Measurements from ENCODE around the gene OSBPL6. TPM values are rescaled to one million over a fixed set of nuclear protein-coding genes. Genes with fewer than 3 reads are reported as not detected.
A peak's percentile ranks its signal among the peaks of the same experiment; 100 is the strongest.
"Not testable (repeated sequence)": the region's sequence is repeated elsewhere in the genome, so short reads cannot be mapped to it uniquely, and the experiment has no call there.

Gene OSBPL6
- total RNA-seq, 2 experiments from 2014 or later, result 2.5 to 3.3 TPM

DNA sequence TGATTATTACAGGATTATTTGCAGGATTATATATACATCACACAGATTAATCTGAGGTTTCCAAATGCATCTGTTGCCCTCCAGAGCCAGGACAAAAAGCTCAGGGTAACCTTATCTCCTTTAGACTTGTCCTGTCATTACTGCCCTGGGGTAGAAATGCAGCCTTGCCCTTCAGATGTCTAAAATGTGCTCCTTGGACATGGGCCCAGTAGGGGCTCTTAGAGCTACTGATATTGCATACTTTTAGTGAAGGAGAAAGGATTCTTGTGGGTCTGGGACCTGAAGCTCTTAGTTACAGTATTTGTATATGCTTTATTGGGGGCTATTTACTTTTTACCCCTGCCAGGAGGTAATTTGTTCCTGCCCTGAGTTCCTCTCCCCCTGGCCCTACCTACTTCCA, 200.5 kb downstream of the OSBPL6 start:
- DNase-seq (no peak), ATAC-seq (no peak)
- intact Hi-C loops (cut with DNase I, micrococcal nuclease), result loop anchor here in 1 of 2 experiments (5.0 kb wide), 2 partner anchors 517 to 732 kb away; no protein-coding TSS in a partner anchor
- CTCF ChIA-PET, result interaction anchor here (0.9 to 7.0 kb wide), 9 partner anchors 9 to 283 kb away, joined by 3 to 91 read pairs (median 5); partner anchors contain the start of gene RBM45
- H3K36me3 Mint-ChIP-seq (ENCODE audit: low read depth), result no peaks in the 10 kb centered on the region
- H3K4me3 Mint-ChIP-seq, result no peak overlapping the region
- no peaks in the 10 kb centered on the region for H3K9me3 Mint-ChIP-seq (ENCODE audit: low read depth)
- no peaks in the 10 kb centered on the region for H3K4me1 Mint-ChIP-seq
- POLR2A ChIA-PET, result interaction anchor here (0.6 kb wide), 1 partner anchor 76 kb away, joined by 3 read pairs; no protein-coding TSS in a partner anchor
- H3K27me3 Mint-ChIP-seq, result no peaks in the 10 kb centered on the region
- H3K27ac Mint-ChIP-seq, result no peak overlapping the region

DNA sequence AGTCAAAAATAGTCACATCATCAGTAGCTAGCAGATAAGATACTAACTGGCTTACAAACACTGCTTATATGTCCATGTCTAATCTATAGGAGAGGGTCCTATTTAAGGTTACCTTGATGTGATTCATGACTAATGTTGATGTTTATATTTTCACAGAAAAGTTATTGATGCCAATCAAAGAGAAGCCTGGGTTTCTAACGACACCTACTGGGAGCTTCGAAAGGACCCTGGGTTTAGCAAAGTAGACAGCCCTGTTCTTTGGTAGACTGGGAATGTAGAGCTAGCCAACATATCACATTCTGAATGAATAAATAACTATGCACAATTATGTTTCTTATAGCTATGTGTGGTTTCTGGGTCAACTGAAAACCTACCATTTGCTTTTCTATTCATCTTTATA, 201.0 kb downstream of the OSBPL6 start:
- DNase-seq (no peak), ATAC-seq (no peak)
- no peaks in the 10 kb centered on the region for H3K4me1 Mint-ChIP-seq
- intact Hi-C loops (cut with DNase I, micrococcal nuclease), result loop anchor here in 1 of 2 experiments (5.0 kb wide), 2 partner anchors 517 to 732 kb away; no protein-coding TSS in a partner anchor
- ChIA-PET CTCF (interaction anchor here (1.2 to 7.0 kb wide), 7 partner anchors 9 to 283 kb away, joined by 4 to 91 read pairs (median 7); partner anchors contain the start of gene RBM45), POLR2A (interaction anchor here (0.6 kb wide), 2 partner anchors 11 to 76 kb away, joined by 3 to 4 read pairs; no protein-coding TSS in a partner anchor)
- no peak overlapping the region for H3K4me3 Mint-ChIP-seq
- no peaks in the 10 kb centered on the region for H3K27me3 Mint-ChIP-seq
- no peaks in the 10 kb centered on the region for H3K36me3 Mint-ChIP-seq (ENCODE audit: low read depth)
- H3K27ac Mint-ChIP-seq, result no peak overlapping the region
- H3K9me3 Mint-ChIP-seq (ENCODE audit: low read depth), result no peaks in the 10 kb centered on the region

DNA sequence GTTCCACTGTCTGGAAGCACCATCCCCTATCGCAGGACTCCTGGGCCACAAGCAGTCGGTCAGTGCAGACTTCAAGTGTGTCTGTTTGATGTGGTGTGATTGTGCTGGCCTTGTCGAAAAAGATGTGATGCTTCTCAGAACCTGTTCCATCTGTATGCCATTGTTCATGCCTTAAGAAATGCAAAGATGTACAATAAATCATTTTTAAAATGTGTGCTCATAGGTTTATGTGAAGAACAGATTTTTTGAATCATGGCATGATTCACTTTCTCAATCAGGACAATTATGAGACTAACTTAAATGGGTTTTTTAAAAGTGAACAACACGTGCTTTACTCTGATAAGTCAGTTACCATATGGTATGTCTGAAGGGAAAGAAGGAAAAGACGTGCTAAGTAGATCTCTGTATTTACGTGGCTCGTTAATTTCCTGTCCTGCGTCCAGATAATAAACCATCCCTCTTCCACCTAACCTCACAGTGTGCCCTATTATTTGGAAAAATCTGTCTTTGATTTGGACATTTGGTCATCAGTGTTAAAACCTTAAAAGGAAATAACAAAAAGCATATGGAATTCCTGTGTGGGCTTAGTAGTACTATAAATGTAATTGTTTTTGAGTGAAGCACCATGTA, 201.7 kb downstream of the OSBPL6 start:
- Mint-ChIP-seq H3K9me3 (ENCODE audit: low read depth) (no peaks in the 10 kb centered on the region), H3K4me1 (no peaks in the 10 kb centered on the region), H3K27ac (no peak overlapping the region), H3K36me3 (ENCODE audit: low read depth) (no peaks in the 10 kb centered on the region), H3K4me3 (no peak overlapping the region), H3K27me3 (no peaks in the 10 kb centered on the region)
- ChIA-PET POLR2A (interaction anchor here (0.6 kb wide), 1 partner anchor 10 kb away, joined by 4 read pairs; no protein-coding TSS in a partner anchor), CTCF (interaction anchor here (1.2 to 7.0 kb wide), 8 partner anchors 9 to 290 kb away, joined by 3 to 91 read pairs (median 6); partner anchors contain the start of gene RBM45)
- DNase-seq, result no peak
- intact Hi-C loops (cut with DNase I, micrococcal nuclease), result loop anchor here in 1 of 2 experiments (5.0 kb wide), 2 partner anchors 516 to 731 kb away; no protein-coding TSS in a partner anchor
- ATAC-seq, result no peak

DNA sequence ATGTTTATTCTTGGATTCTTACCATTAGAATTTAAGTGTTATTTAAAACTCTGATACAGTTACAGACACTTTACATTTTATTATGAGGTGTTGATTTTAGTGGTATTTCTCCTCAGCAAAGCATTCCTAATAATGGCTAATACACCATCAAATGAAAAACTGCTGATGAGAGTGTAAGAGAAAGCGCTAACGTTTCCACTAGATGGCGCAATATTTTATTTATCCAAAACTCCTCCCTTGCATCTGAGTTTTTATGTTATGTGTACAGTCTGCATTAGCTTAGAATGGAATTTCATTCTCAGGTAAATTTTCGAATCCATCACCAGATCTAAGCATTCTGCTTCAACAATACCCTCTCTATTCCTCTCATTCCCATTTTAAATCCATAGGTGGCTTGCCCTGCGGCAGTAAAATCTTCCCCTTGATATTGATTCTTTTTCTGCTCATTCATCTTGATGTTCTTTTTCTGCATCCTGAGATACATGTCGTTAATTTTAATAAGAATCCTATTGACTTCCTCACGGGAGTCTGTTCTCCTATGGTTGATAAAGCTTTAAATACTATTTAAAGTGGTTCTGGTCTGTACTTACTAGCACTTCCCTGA, 202.8 kb downstream of the OSBPL6 start:
- DNase-seq (no peak), ATAC-seq (peak; percentile 65)
- no peaks in the 10 kb centered on the region for H3K36me3 Mint-ChIP-seq (ENCODE audit: low read depth)
- CTCF ChIA-PET, result interaction anchor here (0.6 to 7.0 kb wide), 13 partner anchors 8 to 772 kb away, joined by 3 to 91 read pairs (median 3); no protein-coding TSS in a partner anchor
- POLR2A ChIA-PET, result no interaction called here
- intact Hi-C loops (cut with DNase I, micrococcal nuclease), result loop anchor here (1.0 to 5.0 kb wide), 4 partner anchors 17 to 730 kb away; no protein-coding TSS in a partner anchor
- no peak overlapping the region for H3K27ac Mint-ChIP-seq
- H3K4me1 Mint-ChIP-seq, result no peaks in the 10 kb centered on the region
- H3K27me3 Mint-ChIP-seq, result no peaks in the 10 kb centered on the region
- no peak overlapping the region for H3K4me3 Mint-ChIP-seq
- H3K9me3 Mint-ChIP-seq (ENCODE audit: low read depth), result no peaks in the 10 kb centered on the region

DNA sequence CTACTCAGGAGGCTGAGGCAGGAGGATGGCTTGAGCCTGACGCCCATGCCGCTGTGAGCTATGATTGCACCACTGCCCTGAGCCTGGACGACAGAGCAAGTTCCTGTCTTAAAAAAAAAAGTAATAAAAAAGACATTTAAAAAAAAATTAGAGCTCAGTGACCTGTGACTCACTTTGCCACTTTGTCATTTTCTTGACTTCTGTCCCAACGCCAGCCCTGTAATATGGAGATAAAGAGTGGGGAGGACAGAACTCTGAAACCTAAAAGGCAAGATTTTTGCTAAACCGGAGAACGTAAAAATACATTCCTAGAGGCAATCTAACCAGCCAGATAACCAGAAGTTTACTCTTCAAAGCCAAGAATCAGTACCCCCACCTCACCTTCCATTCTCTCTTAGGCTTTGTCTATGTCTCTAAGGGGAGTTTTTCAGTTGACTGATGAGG, 207.7 kb downstream of the OSBPL6 start:
- H3K9me3 Mint-ChIP-seq (ENCODE audit: low read depth), result no peaks in the 10 kb centered on the region
- H3K27ac Mint-ChIP-seq, result no peak overlapping the region
- no peaks in the 10 kb centered on the region for H3K36me3 Mint-ChIP-seq (ENCODE audit: low read depth)
- DNase-seq, result no peak
- H3K4me1 Mint-ChIP-seq, result peaks cover 10% of the 10 kb centered on the region
- no peak for ATAC-seq
- H3K4me3 Mint-ChIP-seq, result no peak overlapping the region
- peaks cover 2% of the 10 kb centered on the region for H3K27me3 Mint-ChIP-seq
- POLR2A ChIA-PET, result no interaction called here
- intact Hi-C loops (cut with DNase I, micrococcal nuclease), result no loop called here
- CTCF ChIA-PET, result interaction anchor here (5.6 kb wide), 1 partner anchor 12 kb away, joined by 49 read pairs; no protein-coding TSS in a partner anchor

GRCh38 chr2:178403671-178404306, 209.5 kb downstream of the OSBPL6 start:
- Mint-ChIP-seq H3K4me3 (no peak overlapping the region), H3K9me3 (ENCODE audit: low read depth) (no peaks in the 10 kb centered on the region), H3K27me3 (peaks cover 2% of the 10 kb centered on the region), H3K36me3 (ENCODE audit: low read depth) (no peaks in the 10 kb centered on the region), H3K4me1 (peaks cover 10% of the 10 kb centered on the region), H3K27ac (no peak overlapping the region)
- ATAC-seq, result peak; percentile 51
- DNase-seq, result no peak
- ChIA-PET CTCF (interaction anchor here (2.8 to 5.6 kb wide), 2 partner anchors 10 to 16 kb away, joined by 13 to 49 read pairs; no protein-coding TSS in a partner anchor), POLR2A (no interaction called here)
- intact Hi-C loops (cut with DNase I, micrococcal nuclease), result no loop called here

DNA sequence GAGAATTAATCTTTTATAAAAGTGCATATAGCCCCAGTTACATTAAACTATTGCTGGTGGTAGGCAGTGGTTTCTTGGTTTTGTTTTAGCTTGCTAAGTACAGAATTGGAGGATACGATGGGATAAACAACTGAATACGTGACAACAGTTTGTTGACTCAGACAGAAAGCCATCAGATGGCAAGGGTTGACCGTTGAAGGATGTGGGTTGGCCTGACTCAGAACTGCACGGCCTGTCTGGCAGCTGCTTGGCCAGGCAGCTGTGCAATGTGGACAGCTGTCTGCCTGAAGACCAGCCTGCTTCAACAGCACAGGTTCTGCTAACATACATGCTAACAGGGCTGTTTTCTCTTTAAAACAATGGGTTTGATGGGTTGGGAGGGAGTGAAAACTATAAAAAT, 210.1 kb downstream of the OSBPL6 start:
- no peaks in the 10 kb centered on the region for H3K9me3 Mint-ChIP-seq (ENCODE audit: low read depth)
- peaks cover 2% of the 10 kb centered on the region for H3K27me3 Mint-ChIP-seq
- ATAC-seq (peak; percentile 78), DNase-seq (peak; percentile 37)
- no peaks in the 10 kb centered on the region for H3K36me3 Mint-ChIP-seq (ENCODE audit: low read depth)
- ChIA-PET CTCF (interaction anchor here (0.6 to 5.6 kb wide), 4 partner anchors 9 to 211 kb away, joined by 3 to 49 read pairs (median 9); no protein-coding TSS in a partner anchor), POLR2A (no interaction called here)
- no peak overlapping the region for H3K4me3 Mint-ChIP-seq
- intact Hi-C loops (cut with DNase I, micrococcal nuclease), result no loop called here
- no peak overlapping the region for H3K27ac Mint-ChIP-seq
- H3K4me1 Mint-ChIP-seq, result peaks cover 10% of the 10 kb centered on the region

DNA sequence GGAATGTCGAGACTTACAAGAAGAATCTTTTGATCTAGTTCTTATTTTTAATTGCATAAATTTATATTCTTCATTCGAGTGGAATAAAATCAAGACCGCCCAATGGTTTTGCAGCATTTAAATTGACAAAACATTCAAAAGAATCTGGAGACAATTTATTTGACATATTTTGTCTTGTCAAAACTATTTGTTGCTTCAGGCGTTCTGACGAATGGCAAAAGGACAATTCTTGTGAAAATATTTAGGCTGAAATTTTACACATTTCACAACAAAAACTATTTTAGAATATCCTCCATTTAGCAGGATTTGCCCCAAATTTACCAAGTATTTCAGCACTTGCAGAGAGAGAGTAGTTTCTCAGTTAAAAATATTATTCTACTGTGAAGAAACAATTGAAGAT, 214.9 kb downstream of the OSBPL6 start:
- DNase-seq (no peak), ATAC-seq (no peak)
- POLR2A ChIA-PET, result no interaction called here
- Mint-ChIP-seq H3K36me3 (ENCODE audit: low read depth) (no peaks in the 10 kb centered on the region), H3K27ac (no peak overlapping the region), H3K4me3 (no peak overlapping the region), H3K27me3 (no peaks in the 10 kb centered on the region), H3K9me3 (ENCODE audit: low read depth) (no peaks in the 10 kb centered on the region), H3K4me1 (peaks cover 6% of the 10 kb centered on the region)
- CTCF ChIA-PET, result interaction anchor here (1.5 kb wide), 1 partner anchor 9 kb away, joined by 4 read pairs; no protein-coding TSS in a partner anchor
- intact Hi-C loops (cut with DNase I, micrococcal nuclease), result no loop called here

GRCh38 chr2:178412047-178412446, 217.7 kb downstream of the OSBPL6 start:
- Mint-ChIP-seq H3K27ac (no peak overlapping the region), H3K4me1 (peaks cover 11% of the 10 kb centered on the region), H3K4me3 (no peak overlapping the region), H3K9me3 (ENCODE audit: low read depth) (no peaks in the 10 kb centered on the region), H3K36me3 (ENCODE audit: low read depth) (no peaks in the 10 kb centered on the region), H3K27me3 (no peaks in the 10 kb centered on the region)
- CTCF ChIA-PET, result interaction anchor here (0.7 to 5.9 kb wide), 5 partner anchors 8 to 933 kb away, joined by 4 to 91 read pairs (median 44); partner anchors contain the start of gene RBM45
- ATAC-seq (no peak), DNase-seq (no peak)
- POLR2A ChIA-PET, result interaction anchor here (0.6 kb wide), 1 partner anchor 39 kb away, joined by 3 read pairs; the partner anchor contains the start of gene PRKRA
- intact Hi-C loops (cut with DNase I, micrococcal nuclease), result loop anchor here (5.0 to 10.0 kb wide), 4 partner anchors 110 to 797 kb away; partner anchors contain the start of gene OSBPL6 (in 1 of the 2)

DNA sequence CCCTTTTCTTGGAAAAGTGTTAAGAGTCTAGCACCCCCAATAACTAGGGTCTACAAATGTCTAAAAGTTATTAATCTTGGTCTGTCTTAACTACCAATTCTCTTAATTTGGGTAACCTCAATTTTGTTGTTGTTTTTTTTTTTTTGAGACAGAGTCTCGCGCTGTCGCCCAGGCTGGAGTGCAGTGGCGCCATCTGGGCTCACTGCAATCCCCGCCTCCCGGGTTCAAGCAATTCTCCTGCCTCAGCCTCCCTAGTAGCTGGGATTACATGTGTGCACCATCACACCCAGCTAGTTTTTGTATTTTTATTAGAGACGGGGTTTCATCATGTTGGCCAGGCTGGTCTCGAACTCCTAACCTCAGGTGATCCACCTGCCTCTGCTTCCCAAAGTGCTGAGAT, 218.1 kb downstream of the OSBPL6 start:
- DNase-seq; POLR2A ChIA-PET; ATAC-seq; H3K9me3 Mint-ChIP-seq (ENCODE audit: low read depth); H3K27me3 Mint-ChIP-seq; H3K36me3 Mint-ChIP-seq (ENCODE audit: low read depth); H3K27ac Mint-ChIP-seq: not testable (repeated sequence)
- H3K4me1 Mint-ChIP-seq, result peaks cover 11% of the 10 kb centered on the region
- peak overlapping the region; percentile 67 for H3K4me3 Mint-ChIP-seq
- intact Hi-C loops (cut with DNase I, micrococcal nuclease), result loop anchor here (5.0 to 10.0 kb wide), 4 partner anchors 110 to 798 kb away; partner anchors contain the start of gene OSBPL6 (in 1 of the 2)
- CTCF ChIA-PET, result interaction anchor here (0.7 to 5.9 kb wide), 5 partner anchors 9 to 933 kb away, joined by 4 to 91 read pairs (median 44); partner anchors contain the start of gene RBM45
